HepG2 (cell line): ENCODE measurements around the gene TNN.

Source experiments
- CTCF ChIP-seq: sonication (generic); formaldehyde crosslinking; IDR thresholded peaks from 2 replicates; pipeline ENCODE4 v1.5.0; 2020; ENCODE audit warnings: mild to moderate bottlenecking, missing genetic modification reagents, moderate library complexity
- FOXJ3 ChIP-seq: sonication (generic); formaldehyde crosslinking; IDR thresholded peaks from 2 replicates; pipeline ENCODE4 v1.4.0; 2020; ENCODE audit warnings: missing genetic modification reagents, mild to moderate bottlenecking, borderline replicate concordance
- FOXK2 ChIP-seq: fragments of 450-650 bp; IDR thresholded peaks from 2 replicates; pipeline ENCODE4 v1.6.1; 2016
- HCFC1 ChIP-seq: fragments of 150-350 bp; IDR thresholded peaks from 2 replicates; pipeline ENCODE4 v1.6.1; 2014; ENCODE audit warnings: low read depth, low read length
- HIVEP1 ChIP-seq: sonication (generic); formaldehyde crosslinking; IDR thresholded peaks from 2 replicates; pipeline ENCODE4 v1.4.0; 2020; ENCODE audit warnings: mild to moderate bottlenecking, missing genetic modification reagents
- NPAS2 ChIP-seq: sonication (generic); formaldehyde crosslinking; IDR thresholded peaks from 2 replicates; pipeline ENCODE4 v1.8.0; 2022; ENCODE audit warnings: mild to moderate bottlenecking, missing genetic modification reagents, borderline replicate concordance
- PBX3 ChIP-seq: sonication (generic); formaldehyde crosslinking; IDR thresholded peaks from 2 replicates; pipeline ENCODE4 v1.8.1; 2023; ENCODE audit warnings: missing genetic modification reagents, inconsistent platforms, borderline replicate concordance
- TF ChIP-seq, protein P1 (sequence below): sonication (generic); formaldehyde crosslinking; IDR thresholded peaks from 2 replicates; pipeline ENCODE4 v1.8.0; 2022; ENCODE audit warnings: missing genetic modification reagents, low read depth, mild to moderate bottlenecking, borderline replicate concordance

- TF ChIP-seq FOXJ3 (CRISPR knock-in tag) (no peak), CTCF (CRISPR knock-in tag) (no peak), FOXK2 (no peak), PBX3 (no peak), NPAS2 (CRISPR knock-in tag) (no peak), HCFC1 (no peak), HIVEP1 (CRISPR knock-in tag) (no peak)
- TF ChIP-seq, protein P1, sequence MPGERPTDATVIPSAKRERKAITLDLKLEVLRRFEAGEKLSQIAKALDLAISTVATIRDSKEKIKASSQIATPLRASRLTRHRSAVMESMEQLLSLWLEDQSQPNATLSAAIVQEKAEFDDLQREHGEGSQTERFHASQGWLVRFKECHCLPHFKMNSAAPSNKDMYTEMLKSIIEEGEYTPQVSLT: no peak
These were observed 106.9 kb downstream of the TNN start for GRCh38 chr1:175174309-175175102.
